ENCODE measurements around the gene TUBD1.
"Not testable (repeated sequence)": the region's sequence is repeated elsewhere in the genome, so short reads cannot be mapped to it uniquely, and the experiment has no call there.

TUBD1 gene

GRCh38 chr17:59892924-59893675 is at the start of gene TUBD1, which contains the start of gene RPS6KB1:
Gene TUBD1 (minus strand): TSS chr17:59892943. CDS start chr17:59891002, 1,941 bp downstream.
Gene RPS6KB1 (plus strand): TSS chr17:59893121. CDS start chr17:59893185, 64 bp downstream.
- peak; percentile 99 for DNase-seq (ENCODE audit: low spot score)

- no peak for DNase-seq (ENCODE audit: low spot score)
Observed at GRCh38 chr17:59941131-59941530, 48.4 kb upstream of the TUBD1 start.

- not testable (repeated sequence) for DNase-seq (ENCODE audit: low spot score)
Observed at GRCh38 chr17:59940697-59941096, 48.0 kb upstream of the TUBD1 start.

GRCh38 chr17:59933317-59933716 is 40.6 kb upstream of the TUBD1 start:
- not testable (repeated sequence) for DNase-seq (ENCODE audit: low spot score)

- DNase-seq (ENCODE audit: low spot score): not testable (repeated sequence)
Observed at GRCh38 chr17:59930768-59931167, 38.0 kb upstream of the TUBD1 start.

GRCh38 chr17:59930121-59930520 is 37.4 kb upstream of the TUBD1 start:
- not testable (repeated sequence) for DNase-seq (ENCODE audit: low spot score)

- DNase-seq (ENCODE audit: low spot score): not testable (repeated sequence)
Observed at GRCh38 chr17:59920637-59921036, 27.9 kb upstream of the TUBD1 start.

GRCh38 chr17:59916446-59916845 is 23.7 kb upstream of the TUBD1 start:
- DNase-seq (ENCODE audit: low spot score): no peak

GRCh38 chr17:59914274-59914854 is 21.6 kb upstream of the TUBD1 start:
- peak; percentile 53 for DNase-seq (ENCODE audit: low spot score)

GRCh38 chr17:59907467-59907866 is 14.7 kb upstream of the TUBD1 start:
- DNase-seq (ENCODE audit: low spot score): no peak

GRCh38 chr17:59903455-59903854 is 10.7 kb upstream of the TUBD1 start:
- DNase-seq (ENCODE audit: low spot score): no peak

- no peak for DNase-seq (ENCODE audit: low spot score)
Observed at GRCh38 chr17:59901604-59902003, 8.9 kb upstream of the TUBD1 start.

- DNase-seq (ENCODE audit: low spot score): no peak
Observed at GRCh38 chr17:59899099-59899498, 6.4 kb upstream of the TUBD1 start.

- no peak for DNase-seq (ENCODE audit: low spot score)
Observed at GRCh38 chr17:59897090-59897489, 4.3 kb upstream of the TUBD1 start.

- peak; percentile 18 for DNase-seq (ENCODE audit: low spot score)
Observed at GRCh38 chr17:59893676-59894100, 945 bp upstream of the TUBD1 start.

GRCh38 chr17:59892251-59892923 is 356 bp downstream of the TUBD1 start:
- no peak for DNase-seq (ENCODE audit: low spot score)

GRCh38 chr17:59890720-59891119 is 2.0 kb downstream of the TUBD1 start:
- DNase-seq (ENCODE audit: low spot score): peak; percentile 33

GRCh38 chr17:59888145-59888750 is 4.5 kb downstream of the TUBD1 start:
- no peak for DNase-seq (ENCODE audit: low spot score)

GRCh38 chr17:59884861-59885260 is 7.9 kb downstream of the TUBD1 start:
- DNase-seq (ENCODE audit: low spot score): no peak

GRCh38 chr17:59878624-59879023 is 14.1 kb downstream of the TUBD1 start:
- DNase-seq (ENCODE audit: low spot score): no peak

- DNase-seq (ENCODE audit: low spot score): no peak
Observed at GRCh38 chr17:59877965-59878364, 14.8 kb downstream of the TUBD1 start.

- no peak for DNase-seq (ENCODE audit: low spot score)
Observed at GRCh38 chr17:59876107-59876506, 16.6 kb downstream of the TUBD1 start.

All from AG08396 (cell line).